A549 (cell line): ENCODE measurements around the gene NUDT16L1.

Source experiments
- CEBPB ChIP-seq, 2 experiments: fragments of >200 bp in 1 of 2; sonication (Bioruptor Twin) in 1 of 2; formaldehyde crosslinking in 1 of 2; IDR thresholded peaks; 2 replicates each; pipeline ENCODE4 v1.6.1; 2012 to 2016
- CTCF ChIP-seq: fragments of >200 bp; sonication (Bioruptor Twin); formaldehyde crosslinking; IDR thresholded peaks from 3 replicates; pipeline ENCODE4 v1.5.1; 2016
- KDM5A ChIP-seq: fragments of 200-600 bp; sonication (generic); IDR thresholded peaks from 2 replicates; pipeline ENCODE4 v1.6.1; 2016; ENCODE audit warnings: antibody characterized with exemption, mild to moderate bottlenecking
- MAX ChIP-seq: IDR thresholded peaks from 2 replicates; pipeline ENCODE4 v1.6.1; 2012
- PHF8 ChIP-seq: fragments of 200-600 bp; sonication (generic); IDR thresholded peaks from 2 replicates; pipeline ENCODE4 v1.6.1; 2016; ENCODE audit warnings: low read depth, mild to moderate bottlenecking, antibody characterized with exemption, moderate library complexity, borderline replicate concordance
- RFX5 ChIP-seq: fragments of 450-650 bp; IDR thresholded peaks from 2 replicates; pipeline ENCODE4 v1.7.1; 2014; ENCODE audit warnings: antibody characterized with exemption, mild to moderate bottlenecking, moderate library complexity
- SMC3 ChIP-seq: fragments of >200 bp; sonication (Bioruptor Twin); formaldehyde crosslinking; IDR thresholded peaks from 3 replicates; pipeline ENCODE4 v1.6.1; 2018; ENCODE audit warnings: inconsistent platforms
- TF ChIP-seq, protein P1 (sequence below): fragments of 200-600 bp; sonication (generic); IDR thresholded peaks from 2 replicates; pipeline ENCODE4 v1.6.1; 2016; ENCODE audit warnings: antibody characterized with exemption, mild to moderate bottlenecking, moderate library complexity

DNA sequence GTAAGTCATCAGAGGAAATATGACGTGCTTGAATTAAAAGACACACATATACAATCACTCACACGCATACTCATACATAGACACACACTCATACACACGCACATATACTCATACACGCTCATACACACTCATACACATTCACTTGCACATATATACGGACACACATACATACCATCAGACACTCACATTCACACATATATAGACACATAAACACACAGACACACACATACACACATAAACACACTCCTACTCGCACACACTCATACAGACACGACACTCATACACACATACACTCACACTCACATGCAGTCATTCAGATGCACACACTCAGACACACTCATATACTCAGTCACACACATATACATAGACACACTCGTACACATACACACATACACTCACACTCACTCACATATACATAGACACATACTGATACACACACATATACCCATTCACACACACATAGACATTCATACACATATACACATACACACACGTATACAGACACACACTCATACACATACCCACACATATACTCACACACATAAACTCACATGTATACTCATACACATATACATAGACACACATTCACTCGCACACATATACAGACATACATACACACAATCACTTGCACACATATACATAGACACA, 24.9 kb upstream of the NUDT16L1 start:
- TF ChIP-seq CTCF, result no peak
- TF ChIP-seq CEBPB (IDR thresholded peaks at IDR 0.05), result no peak
- TF ChIP-seq, protein P1, sequence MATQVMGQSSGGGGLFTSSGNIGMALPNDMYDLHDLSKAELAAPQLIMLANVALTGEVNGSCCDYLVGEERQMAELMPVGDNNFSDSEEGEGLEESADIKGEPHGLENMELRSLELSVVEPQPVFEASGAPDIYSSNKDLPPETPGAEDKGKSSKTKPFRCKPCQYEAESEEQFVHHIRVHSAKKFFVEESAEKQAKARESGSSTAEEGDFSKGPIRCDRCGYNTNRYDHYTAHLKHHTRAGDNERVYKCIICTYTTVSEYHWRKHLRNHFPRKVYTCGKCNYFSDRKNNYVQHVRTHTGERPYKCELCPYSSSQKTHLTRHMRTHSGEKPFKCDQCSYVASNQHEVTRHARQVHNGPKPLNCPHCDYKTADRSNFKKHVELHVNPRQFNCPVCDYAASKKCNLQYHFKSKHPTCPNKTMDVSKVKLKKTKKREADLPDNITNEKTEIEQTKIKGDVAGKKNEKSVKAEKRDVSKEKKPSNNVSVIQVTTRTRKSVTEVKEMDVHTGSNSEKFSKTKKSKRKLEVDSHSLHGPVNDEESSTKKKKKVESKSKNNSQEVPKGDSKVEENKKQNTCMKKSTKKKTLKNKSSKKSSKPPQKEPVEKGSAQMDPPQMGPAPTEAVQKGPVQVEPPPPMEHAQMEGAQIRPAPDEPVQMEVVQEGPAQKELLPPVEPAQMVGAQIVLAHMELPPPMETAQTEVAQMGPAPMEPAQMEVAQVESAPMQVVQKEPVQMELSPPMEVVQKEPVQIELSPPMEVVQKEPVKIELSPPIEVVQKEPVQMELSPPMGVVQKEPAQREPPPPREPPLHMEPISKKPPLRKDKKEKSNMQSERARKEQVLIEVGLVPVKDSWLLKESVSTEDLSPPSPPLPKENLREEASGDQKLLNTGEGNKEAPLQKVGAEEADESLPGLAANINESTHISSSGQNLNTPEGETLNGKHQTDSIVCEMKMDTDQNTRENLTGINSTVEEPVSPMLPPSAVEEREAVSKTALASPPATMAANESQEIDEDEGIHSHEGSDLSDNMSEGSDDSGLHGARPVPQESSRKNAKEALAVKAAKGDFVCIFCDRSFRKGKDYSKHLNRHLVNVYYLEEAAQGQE, result no peak
- no peak for TF ChIP-seq PHF8
- TF ChIP-seq KDM5A, result no peak
- no peak for TF ChIP-seq MAX
- no peak for TF ChIP-seq RFX5
- TF ChIP-seq SMC3, result no peak
